Fibroblast of skin of abdomen (primary cell): ENCODE results near the gene CIPC. TPM values are rescaled to one million over a fixed set of nuclear protein-coding genes. Genes with fewer than 3 reads are reported as not detected.
A peak's percentile ranks its signal among the peaks of the same experiment; 100 is the strongest.

ENCODE experiments used
- DNase-seq: peaks from one replicate; pipeline ENCODE4 v3.0.0-alpha.2; 2013
- polyA plus RNA-seq, 2 experiments: library from polyadenylated mRNA; unstranded; fragments of 120-200 nt; gene quantifications; one replicate each; pipeline ENCODE4 v1.2.1, GENCODE V29; 2013; ENCODE audit not compliant: insufficient read length in 2 of 2

Gene CIPC
- polyA plus RNA-seq (2013, experiment 1 of 2; ENCODE audit: insufficient read length): 8.0 TPM
- polyA plus RNA-seq (2013, experiment 2 of 2; ENCODE audit: insufficient read length): 7.5 TPM

- peak; percentile 99 for DNase-seq
Measured at GRCh38 chr14:77097700-77098528, at the start of gene CIPC. TSS of gene CIPC (plus strand) at chr14:77098258. CDS start at chr14:77105709, 7,451 bp downstream.

- no peak for DNase-seq
Measured at GRCh38 chr14:77051116-77051515, 46.9 kb upstream of the CIPC start.

- DNase-seq: no peak
Measured at GRCh38 chr14:77052281-77053044, 45.6 kb upstream of the CIPC start.

GRCh38 chr14:77053046-77053841 lies 44.8 kb upstream of the CIPC start:
- peak; percentile 82 for DNase-seq

GRCh38 chr14:77055306-77055705 lies 42.8 kb upstream of the CIPC start:
- no peak for DNase-seq

GRCh38 chr14:77055981-77056380 lies 42.1 kb upstream of the CIPC start:
- DNase-seq: no peak

- DNase-seq: no peak
Measured at GRCh38 chr14:77058117-77058516, 39.9 kb upstream of the CIPC start.

- no peak for DNase-seq
Measured at GRCh38 chr14:77058785-77059184, 39.3 kb upstream of the CIPC start.

- peak; percentile 90 for DNase-seq
Measured at GRCh38 chr14:77059276-77059915, 38.7 kb upstream of the CIPC start.

GRCh38 chr14:77061630-77062257 lies 36.3 kb upstream of the CIPC start:
- DNase-seq: no peak

- no peak for DNase-seq
Measured at GRCh38 chr14:77062261-77062660, 35.8 kb upstream of the CIPC start.

GRCh38 chr14:77063571-77064171 lies 34.4 kb upstream of the CIPC start:
- DNase-seq: no peak

- no peak for DNase-seq
Measured at GRCh38 chr14:77064521-77065178, 33.4 kb upstream of the CIPC start.

GRCh38 chr14:77065851-77066577 lies 32.0 kb upstream of the CIPC start:
- no peak for DNase-seq

GRCh38 chr14:77066578-77067172 lies 31.4 kb upstream of the CIPC start:
- no peak for DNase-seq

GRCh38 chr14:77067632-77068516 lies 30.2 kb upstream of the CIPC start:
- peak; percentile 44 for DNase-seq

GRCh38 chr14:77068517-77069200 lies 29.4 kb upstream of the CIPC start:
- no peak for DNase-seq

- DNase-seq: no peak
Measured at GRCh38 chr14:77069551-77069950, 28.5 kb upstream of the CIPC start.
